ENCODE results near the gene ZNF440.
A peak's percentile ranks its signal among the peaks of the same experiment; 100 is the strongest.
"Not testable (repeated sequence)": the region's sequence is repeated elsewhere in the genome, so short reads cannot be mapped to it uniquely, and the experiment has no call there.

ZNF440 gene

DNA sequence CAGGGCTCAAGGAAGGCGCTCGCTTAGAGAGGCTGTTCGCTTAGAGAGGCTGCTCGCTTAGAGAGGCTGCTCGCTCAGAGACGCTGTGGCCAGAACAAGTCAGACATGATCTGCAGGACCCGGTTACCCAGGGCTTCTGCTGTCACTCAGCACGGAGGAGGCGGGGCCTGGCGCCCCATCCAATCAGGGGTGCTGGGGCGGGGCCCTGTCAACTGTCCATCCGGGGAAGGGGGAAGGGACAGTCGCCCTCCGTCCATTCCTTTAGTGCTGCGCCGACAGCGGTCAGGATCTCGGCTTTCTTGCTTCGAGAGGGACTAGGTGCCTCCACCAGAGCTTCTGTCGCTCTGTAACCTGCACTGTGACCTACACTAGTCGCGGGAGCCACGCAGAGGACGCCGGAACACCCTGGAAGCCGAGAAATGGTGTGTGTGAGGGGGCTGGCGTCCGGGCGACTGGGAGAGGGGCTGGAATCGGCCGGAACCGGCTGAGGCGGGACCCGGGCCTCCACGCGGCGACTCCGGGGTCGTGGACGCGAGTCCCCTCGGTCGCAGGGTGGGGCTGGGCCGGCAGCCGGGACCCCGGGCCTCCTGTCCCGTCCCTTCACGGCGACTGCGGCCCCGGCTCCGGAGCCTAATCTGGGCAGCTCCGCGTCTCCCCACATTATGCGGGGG lies at the start of gene ZNF440:
Gene ZNF440, plus strand, starts transcription at position 245 of the 671 bp plus-strand sequence. Its CDS starts 175 bp downstream, at position 420.
- peak; percentile 85 for DNase-seq

DNA sequence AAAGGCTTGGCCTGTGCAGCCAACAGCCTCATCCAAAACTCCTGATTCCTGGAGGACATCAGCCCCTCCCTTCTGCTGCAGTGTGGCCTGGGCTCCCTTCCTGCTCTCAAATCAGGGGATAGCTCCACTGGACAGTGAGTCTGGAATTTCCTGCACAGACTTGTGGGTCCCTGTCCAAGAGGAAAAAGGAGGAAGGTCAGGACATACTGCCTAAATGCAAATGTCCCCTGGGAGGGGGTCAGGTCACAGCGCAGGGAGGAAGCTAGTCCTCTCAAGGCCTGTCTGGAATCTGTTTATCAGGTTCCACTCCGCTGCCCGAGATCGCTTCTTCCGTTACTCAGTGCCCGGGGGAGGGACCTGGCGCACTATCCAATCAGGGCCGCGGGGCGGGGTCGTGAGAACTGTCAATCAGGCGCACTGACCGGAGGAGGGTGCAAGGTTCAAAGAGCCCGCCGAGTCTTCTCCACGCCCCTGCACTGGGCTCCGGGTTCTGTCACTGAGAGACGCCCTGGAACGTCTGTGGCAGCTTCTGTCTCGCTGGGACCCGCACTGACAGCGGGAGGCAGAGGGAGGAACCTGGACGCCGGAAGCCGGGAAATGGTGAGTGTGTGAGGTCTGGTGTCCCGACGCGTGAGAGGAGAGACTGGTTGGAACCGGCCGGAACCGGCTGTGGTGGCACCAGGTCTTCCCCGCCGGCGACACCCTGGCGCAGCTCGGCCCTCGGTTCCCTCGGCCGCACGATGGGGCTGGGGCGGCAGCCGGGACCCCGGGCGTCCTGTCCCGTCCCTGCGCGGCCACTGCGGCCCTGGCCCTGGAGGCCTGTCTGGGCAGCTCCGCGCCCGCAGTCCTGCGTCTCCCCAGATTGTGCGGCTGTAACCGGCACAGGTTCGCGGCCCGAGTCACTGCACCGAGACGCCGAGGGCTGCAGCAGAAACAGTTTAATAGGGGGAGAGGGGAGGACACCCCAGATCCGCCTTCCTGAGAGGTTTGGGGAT lies 47.2 kb upstream of the ZNF440 start, which contains the start of gene ZNF441:
Gene ZNF441, plus strand, starts transcription at position 404 of the 995 bp plus-strand sequence. Its CDS starts 194 bp downstream, at position 598.
- peak; percentile 94 for DNase-seq

DNA sequence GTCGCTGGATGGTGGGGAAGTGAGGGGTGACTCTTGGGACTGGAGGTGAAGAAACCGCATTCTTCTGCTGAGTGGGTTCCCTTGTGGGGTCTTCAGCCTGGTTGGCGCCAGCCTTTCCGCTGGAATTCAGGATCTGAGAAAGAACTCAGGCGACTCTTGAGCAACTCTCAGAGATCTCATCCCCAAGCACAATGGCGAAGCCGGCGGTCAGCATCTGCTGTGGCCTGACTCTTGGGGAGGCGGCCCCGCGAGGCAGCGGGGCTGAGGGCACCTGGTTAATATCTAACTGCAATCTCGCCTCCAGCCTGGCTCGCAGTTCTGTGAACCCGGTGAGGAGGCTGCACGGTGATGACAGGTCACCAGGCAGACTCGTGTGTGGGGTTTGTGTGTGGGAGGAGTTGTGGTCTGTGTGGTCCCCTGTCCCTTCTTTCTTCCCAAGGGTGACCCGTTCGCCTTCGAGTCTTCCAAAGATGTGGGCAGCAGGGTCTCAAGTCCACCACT lies 46.4 kb upstream of the ZNF440 start:
- DNase-seq: peak; percentile 28

DNA sequence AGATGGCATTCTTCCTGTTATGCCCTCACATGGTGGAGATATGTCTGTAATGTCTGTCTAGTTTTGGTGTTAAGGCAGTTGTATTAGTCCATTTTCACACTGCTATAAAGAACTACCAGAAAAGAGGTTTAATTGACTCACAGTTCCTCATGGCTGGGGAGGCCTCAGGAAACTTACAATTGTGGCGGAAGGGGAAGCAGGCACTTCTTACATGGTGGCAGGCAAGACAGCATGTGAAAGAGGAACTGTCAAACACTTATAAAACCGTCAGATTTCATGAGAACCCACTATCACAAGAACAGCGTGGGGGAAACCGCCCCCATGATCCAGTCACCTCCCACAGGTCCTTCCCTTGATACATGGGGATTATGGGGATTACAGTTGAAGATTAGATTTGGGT lies 44.1 kb upstream of the ZNF440 start:
- no peak for DNase-seq

DNA sequence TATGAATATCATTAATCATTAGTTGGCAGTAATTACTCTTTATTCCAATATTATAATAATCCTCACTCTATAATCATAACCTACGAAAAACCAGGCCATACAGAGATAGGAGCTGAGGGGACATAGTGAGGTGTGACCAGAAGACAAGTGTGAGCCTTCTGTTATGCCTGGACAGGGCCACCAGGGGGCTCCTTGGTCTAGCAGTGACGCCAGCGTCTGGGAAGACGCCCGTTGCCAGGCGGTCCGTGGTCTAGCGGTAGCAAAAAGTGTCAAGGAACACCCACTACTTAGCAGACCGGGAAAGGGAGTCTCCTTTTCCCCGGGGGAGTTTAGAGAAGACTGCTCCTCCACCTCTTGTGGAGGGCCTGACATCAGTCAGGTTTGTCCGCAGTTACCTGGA lies 42.6 kb upstream of the ZNF440 start:
- not testable (repeated sequence) for DNase-seq

DNA sequence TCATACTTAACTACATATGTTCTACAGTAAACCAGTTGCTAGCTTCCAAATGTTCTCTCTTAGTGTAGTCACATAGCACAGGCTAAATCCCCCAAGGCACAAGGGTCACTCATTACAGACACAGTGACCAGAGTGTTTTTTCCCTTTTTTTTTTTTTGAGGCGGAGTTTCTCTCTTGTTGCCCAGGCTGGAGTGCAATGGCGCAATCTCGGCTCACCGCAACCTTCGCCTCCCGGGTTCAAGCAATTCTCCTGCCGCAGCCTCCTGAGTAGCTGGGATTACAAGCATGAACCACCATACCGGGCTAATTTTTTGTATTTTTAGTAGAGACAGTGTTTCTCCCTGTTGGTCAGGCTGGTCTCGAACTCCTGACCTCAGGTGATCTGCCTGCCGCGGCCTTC lies 37.4 kb upstream of the ZNF440 start:
- DNase-seq: not testable (repeated sequence)

DNA sequence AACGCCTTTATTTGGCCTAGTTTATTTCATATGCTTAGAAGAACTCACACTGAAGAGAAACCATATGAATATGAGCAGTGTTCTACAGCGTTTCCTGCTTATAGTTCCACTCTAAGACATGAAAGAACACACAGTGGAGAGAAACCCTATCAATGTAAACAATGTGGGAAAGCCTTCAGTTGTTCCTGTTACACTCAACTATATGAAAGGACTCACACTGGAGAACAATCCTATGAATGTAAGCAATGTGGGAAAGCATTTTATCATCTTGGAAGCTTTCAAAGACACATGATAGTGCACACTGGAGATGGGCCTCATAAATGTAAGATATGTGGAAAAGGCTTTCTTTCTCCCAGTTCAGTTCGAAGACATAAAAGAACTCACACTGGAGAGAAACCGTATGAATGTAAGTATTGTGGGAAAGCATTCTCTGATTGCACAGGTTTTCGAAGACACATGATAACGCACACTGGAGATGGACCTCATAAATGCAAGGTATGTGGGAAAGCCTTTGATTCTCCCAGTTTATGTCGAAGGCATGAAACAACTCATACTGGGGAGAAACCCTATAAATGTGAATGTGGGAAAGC lies 33.5 kb upstream of the ZNF440 start:
- DNase-seq: no peak

DNA sequence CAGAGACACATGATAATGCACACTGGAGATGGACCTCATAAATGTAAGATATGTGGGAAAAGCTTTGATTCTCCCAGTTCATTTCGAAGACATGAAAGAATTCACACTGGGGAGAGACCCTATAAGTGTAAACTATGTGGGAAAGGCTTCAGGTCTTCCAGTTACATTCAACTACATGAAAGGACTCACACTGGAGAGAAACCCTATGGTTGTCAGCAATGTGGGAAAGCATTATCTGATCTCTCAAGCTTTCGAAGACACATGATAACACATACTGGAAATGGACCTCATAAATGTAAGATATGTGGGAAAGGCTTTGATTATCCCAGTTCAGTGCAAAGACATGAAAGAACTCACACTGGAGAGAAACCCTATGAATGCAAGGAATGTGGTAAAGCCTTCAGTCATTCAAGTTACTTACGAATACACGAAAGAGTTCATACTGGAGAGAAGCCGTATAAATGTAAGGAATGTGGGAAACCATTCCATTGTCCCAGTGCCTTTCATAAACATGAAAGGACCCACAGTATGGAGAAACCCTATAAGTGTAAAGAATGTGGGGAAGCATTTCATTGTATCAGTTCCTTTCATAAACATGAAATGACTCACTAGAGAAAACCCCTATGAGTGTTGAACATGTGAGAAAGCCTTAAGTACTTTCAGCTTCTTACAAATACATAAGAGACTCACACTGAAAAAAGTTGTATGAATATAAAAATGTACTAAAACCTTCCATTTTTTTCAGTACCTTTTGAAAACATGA lies 32.6 kb upstream of the ZNF440 start:
- no peak for DNase-seq

DNA sequence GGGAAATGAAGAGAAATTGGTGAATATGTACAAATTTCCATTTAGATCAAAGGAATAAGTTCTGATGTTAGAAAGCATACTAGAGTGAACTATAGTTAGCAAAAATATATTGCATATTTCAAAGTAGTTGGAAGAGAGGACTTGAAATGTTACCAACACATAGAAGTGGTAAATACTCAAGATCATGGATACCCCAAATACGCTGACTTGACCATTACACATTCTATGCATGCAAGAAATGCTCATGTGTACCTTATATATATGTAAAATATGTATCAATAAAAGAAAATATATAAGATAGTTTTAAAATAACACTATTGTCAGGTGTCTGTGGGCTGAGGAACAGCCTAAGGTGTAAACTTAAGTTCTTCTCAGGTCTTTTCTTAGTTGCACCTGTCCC lies 30.3 kb upstream of the ZNF440 start:
- no peak for DNase-seq

DNA sequence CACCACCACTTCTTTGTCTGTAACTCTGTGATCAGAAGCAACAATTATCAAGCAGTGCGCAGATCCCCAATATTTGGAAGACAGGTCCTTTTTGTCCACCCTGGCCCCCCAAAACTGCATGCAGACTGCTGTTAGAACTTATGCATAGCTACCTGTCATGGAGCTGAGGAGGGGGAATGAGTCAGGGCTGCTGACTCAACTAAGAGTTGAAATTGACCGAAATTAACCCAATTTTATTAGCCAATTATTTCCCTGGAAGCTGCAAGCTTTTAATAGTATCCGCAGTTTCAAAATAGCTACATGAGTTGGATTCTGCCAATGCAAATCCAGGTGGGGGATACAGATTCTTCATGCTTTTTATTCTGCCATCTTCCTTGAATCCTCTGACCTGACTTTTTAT lies 29.7 kb upstream of the ZNF440 start:
- DNase-seq: no peak

DNA sequence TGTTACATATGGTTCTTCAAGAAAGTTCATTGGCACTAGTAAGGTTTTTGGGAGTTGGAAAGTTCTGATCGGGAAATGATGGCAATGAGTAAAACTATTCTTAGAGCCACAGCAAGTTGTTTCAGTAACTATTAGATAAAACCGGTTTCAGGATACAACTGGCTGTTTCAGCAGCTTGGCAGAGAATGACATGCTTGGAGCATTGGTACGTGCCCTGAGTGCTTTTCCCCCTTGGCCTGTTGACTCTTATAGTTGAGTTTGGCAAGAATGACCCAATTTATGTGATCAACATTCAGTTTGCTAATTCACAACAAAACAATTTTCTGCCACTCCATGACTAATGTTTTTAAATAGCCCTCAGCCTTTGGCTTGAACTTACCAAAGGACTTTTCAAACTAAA lies 26.5 kb upstream of the ZNF440 start:
- DNase-seq: no peak

DNA sequence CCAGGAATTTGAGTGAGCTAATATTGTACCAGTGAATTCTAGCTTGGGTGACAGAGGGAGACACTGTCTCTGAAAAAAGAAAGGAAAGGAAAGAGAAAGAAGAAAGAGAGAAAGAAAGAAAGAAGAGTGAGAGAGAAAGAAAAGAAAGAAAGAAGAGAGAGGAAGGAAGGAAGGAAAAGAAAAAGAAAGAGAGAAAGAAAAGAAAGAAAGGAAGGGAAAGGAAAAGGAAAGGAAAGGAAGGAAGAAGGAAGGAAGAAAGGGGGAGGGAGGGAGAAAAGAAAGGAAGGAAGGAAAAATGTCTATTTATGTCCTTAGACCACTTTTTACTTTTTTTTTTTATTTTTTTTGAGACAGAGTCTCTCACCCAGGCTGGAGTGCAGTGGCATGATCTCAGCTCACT lies 21.1 kb upstream of the ZNF440 start:
- no peak for DNase-seq

DNA sequence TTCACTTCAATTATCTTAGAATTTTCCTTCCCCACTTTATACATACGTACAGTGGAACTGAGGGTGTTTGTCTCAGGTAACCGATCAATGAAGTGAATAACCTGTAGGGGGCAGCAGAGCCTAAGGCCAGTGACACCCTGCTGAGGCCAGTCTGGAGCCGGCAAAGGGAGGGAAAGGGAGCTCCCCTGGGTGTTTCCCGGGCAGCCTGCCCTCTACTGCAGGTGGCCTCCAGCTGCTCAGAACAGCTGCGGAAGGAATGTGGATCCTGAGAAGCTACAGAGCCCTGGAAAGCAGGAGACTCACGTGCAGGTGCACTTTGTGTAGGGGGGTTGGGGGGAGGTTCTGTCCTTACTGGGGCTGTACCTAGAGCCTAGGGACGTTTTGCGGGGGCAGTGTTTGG lies 16.6 kb upstream of the ZNF440 start:
- DNase-seq: peak; percentile 87

DNA sequence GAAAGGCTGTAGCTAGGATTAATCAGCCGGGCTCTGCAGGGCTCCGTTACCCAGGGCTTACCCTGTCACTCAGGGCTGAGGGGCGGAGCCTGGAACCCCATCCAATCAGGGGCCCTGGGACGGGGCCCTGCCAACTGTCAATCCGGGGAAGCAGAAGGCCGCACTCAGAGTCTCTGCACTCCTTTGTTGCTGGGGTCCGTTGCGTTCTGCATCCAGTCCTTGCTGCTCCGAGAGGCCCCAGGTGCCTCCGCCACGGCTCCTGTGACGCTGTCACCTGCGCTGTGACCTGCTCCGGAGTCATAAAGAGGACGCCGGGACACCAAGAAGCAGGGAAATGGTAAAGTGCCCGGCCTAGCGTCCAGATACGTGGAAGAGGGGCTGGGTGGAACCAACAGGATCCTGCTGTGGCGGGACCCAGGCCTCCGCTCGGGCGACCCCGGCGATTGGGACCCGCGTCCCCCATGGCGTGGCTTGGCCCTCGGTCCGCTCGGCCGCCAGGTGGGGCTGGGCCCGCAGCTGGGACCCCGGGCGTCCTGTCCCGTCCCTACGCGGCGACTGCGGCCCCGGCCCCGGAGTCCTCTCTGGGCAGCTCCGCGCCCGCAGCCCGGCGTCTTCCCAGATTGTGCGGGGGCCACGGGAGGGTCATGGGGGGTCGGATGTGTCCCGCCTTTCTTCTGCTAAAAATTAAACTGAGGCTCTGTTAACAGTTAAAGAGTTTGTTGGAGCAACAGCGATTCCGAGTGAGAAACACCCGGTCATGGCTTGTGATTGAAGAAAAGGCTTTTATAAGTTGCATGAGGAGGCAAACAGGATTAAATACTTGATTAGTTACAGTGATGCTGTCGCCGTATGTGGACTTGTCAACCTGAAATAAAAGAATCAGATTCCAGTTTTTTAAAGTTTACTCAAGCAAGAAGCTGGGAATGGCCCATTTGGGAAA lies 15.4 kb upstream of the ZNF440 start, which contains the start of gene ZNF491:
Gene ZNF491, plus strand, starts transcription at position 133 of the 940 bp plus-strand sequence. CDS start 7,431 bp downstream, outside the sequence.
- DNase-seq: peak; percentile 85

DNA sequence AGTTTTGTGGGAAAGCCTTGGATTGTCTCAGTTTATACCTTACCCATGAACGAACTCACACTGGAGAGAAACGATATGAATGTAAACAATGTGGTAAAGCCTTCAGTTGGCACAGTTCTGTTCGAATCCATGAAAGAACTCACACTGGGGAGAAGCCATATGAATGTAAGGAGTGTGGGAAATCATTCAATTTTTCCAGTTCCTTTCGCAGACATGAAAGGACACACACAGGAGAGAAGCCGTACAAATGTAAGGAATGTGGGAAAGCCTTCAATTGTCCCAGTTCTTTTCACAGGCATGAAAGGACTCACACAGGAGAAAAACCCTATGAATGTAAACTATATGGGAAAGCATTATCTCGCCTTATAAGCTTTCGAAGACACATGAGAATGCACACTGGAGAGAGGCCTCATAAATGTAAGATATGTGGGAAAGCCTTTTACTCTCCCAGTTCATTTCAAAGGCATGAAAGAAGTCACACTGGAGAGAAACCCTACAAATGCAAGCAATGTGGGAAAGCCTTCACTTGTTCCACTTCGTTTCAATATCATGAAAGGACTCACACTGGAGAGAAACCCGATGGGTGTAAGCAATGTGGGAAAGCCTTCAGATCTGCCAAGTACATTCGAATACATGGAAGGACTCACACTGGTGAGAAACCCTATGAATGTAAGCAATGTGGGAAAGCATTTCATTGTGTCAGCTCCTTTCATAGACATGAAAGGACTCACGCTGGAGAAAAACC lies 7.5 kb upstream of the ZNF440 start:
- no peak for DNase-seq

DNA sequence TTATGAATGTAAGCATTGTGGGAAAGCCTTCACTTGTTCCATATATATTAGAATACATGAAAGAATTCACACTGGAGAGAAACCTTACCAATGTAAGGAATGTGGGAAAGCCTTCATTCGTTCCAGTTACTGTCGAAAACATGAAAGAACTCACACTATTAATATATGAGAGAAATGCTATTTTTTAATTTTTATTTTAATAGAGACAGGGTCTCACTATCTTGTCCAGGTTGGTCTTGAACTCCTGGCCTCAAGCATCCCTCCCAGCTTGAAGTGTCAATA lies 7.0 kb upstream of the ZNF440 start:
- no peak for DNase-seq

DNA sequence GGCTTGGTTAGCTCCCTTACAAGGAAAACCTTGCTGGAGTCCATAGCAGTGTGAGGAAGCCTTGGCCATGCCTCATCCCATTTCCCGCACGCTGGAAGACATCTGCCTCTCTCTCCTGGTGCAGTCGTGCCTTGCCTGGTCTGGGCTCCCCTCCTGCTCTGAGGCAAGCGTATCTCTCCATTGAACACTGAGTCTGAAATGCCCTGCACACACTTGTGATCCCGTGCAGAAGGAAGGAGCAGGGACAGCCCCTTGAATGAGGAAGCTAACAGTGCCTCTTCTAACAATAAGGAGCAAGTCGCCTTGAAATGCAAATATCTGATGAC lies 407 bp upstream of the ZNF440 start:
- DNase-seq: no peak

DNA sequence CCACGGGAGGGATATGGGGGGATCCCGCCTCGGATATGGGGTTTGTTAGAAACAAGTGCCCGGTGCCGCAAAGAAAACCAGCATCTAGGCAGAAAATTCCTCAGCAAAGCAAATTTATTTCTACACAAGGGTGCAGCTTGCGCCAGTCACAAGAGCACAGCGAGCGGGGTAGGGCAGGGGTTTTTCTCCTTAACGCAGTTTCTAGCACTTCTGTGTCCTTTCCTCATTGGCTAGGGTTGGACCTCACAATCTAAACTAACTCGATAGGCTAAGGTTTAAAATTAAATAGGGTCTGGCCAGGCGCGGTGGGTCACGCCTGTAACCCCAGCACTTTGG lies 595 bp downstream of the ZNF440 start:
- no peak for DNase-seq

DNA sequence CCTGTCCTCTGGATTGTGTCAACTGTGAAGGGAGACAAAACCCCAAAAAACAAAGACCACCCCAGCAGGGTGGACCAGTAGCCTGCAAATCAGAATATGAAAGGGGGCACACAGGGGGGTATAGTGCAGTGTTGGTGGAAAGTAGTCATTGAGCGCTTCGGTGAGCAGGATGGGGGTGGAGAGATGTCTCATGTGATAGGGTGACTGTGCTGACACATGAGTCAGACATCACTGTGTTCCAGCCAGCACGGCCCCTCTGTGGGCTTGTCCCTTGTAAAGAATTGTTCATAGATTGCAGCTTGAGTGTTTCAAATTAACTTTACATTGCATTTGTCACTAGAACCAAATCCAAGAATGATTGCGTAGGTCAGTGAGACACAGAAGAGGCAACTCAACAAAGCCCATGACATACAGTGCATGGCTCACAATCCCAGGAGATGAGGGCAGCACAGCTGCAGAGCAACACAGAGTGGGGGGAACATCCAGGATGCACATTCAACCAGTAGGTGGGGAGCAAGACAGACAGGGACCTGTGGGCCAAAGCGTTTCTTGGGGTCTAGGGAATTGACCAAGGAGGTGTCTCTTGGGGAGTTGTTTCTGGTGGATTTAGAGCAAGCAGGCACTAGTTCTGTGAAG lies 7.5 kb downstream of the ZNF440 start:
- DNase-seq: no peak

All from CD4-positive, alpha-beta T cell treated with Interleukin-21 for 1 hour (primary cell).